H1 (cell line): ENCODE measurements around the gene SWT1.

ENCODE experiments used
- CREB1 ChIP-seq: IDR thresholded peaks from 2 replicates; pipeline ENCODE4 v1.6.1; 2012; ENCODE audit warnings: inconsistent platforms
- SIN3A ChIP-seq, 2 experiments: IDR thresholded peaks in 1 of 2; conservative IDR thresholded peaks in 1 of 2; 2 replicates each; pipeline ENCODE4 v1.6.1; 2011 to 2012; ENCODE audit warnings: low read length in 2 of 2, improper control_type of control experiment in 1 of 2, low read depth in 1 of 2, mild to moderate bottlenecking in 1 of 2
- TAF1 ChIP-seq: IDR thresholded peaks from 2 replicates; pipeline ENCODE4 v1.6.1; 2011; ENCODE audit warnings: mild to moderate bottlenecking, low read depth, low read length

GRCh38 chr1:185291652-185292051 lies 134.7 kb downstream of the SWT1 start:
- TF ChIP-seq CREB1: no peak
- TF ChIP-seq SIN3A (conservative IDR thresholded peaks at IDR 0.05 in 1 of 2, IDR thresholded peaks at IDR 0.05 in 1 of 2; ENCODE audit: low read depth in 1 of 2, low read length in 2 of 2): no peak
- TF ChIP-seq TAF1: no peak
